GM19452 (cell line): Measurements from ENCODE around the gene GULP1.
A peak's percentile ranks its signal among the peaks of the same experiment; 100 is the strongest.
"Not testable (repeated sequence)": the region's sequence is repeated elsewhere in the genome, so short reads cannot be mapped to it uniquely, and the experiment has no call there.

Experiments
- ATAC-seq: cut with Tn5 transposase; IDR thresholded peaks from one replicate; pipeline ENCODE4 v1.9.1; 2021; ENCODE audit not compliant: unreplicated experiment

GULP1 gene

DNA sequence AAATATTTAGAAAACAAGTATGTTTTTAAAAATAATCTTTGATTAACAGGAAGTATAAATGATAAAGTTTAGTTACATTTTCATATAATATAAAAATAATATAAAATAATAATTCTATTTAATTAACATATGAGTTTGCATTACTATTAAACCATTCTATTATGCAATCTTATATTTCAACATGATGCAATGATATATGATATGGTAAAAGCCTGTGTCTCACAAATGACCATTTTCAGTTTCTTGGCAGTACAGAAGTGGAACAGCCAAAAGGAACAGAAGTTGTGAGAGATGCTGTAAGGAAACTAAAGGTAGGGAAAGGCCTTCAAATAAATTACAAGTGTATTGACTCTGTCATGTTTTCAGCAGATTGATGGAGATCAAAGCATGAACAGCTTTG lies 230.8 kb downstream of the GULP1 start:
- ATAC-seq, result no peak

DNA sequence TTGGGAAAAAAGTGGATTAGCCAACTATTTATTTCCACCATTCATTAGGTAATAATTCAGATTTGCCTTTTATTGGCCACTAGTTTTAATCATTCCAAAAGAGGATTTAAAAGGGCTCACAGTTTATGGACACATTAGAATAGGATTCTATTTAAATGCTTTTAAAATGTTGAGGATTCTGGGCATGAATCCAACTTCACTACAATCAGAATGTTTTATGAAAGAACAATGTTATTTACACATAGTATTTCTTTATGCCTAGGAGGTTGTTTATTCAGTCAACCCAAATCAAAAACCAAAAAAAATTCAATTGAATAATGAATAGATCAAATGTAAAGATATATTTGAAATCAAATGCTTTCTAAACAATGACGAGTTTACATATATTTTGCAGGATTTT lies 232.2 kb downstream of the GULP1 start:
- no peak for ATAC-seq

DNA sequence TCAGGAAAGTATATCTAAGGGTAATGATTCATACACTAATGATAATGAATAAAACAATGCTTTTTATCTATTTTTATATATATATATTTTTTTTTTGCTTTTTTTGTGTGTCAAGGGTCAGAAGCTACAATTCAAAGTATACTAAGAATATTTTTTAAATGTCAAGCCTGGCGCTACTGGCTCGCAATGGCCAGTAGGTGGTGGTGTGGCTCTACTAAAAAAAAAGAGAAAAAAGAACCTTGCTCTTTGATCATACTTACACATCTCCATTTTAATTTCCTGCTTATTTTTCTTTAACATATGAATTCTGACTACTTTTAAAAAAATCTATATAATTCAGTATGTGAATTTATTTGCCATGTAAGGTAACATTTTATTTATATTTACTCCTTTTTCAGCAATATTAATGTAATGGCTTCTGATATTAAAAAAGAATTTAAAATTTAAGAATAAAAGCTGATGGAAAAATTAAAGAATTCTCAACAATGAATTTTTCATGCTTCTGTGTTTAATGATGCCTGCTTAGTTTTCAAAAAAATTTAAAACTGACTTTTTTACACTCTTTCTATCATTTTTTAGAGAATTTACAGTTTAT lies 232.9 kb downstream of the GULP1 start:
- ATAC-seq, result peak; percentile 69

DNA sequence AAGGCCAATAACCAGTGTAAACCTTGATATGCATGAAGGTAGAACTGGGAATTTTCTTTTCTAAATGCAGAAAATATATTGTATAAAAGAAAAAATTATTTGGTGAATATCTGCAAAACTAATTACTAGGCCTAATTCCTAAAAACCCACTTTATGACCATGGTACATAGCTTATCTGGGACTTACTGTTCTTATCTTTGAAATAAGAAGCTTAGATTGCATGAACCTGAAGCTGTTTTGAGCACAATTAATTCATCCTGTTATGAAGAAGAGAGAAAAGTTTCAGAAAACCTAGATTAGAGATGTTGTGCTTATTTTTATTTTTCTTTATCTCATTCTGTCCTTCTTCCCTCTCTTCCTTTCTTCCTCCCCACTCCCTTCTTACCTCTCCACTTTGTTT lies 235.0 kb downstream of the GULP1 start:
- ATAC-seq, result no peak

DNA sequence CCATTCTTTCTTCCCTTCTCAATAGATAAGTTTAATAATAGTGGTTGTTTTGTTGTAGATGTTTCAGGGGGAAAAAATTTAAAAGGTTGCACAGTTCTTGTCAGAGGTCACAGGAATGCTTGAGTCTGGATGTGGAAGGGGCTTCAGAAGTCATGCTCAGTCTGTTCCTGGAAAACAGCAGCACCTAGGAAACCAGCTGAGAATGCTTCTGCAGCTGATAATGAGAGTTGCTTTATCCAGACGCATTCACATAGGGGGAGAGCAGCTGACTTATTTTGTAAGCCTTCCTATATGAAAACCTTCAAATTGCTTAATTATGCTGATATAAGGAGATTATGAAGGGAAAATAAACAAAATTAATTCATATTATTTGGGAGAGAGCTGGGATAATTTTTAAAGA lies 235.5 kb downstream of the GULP1 start:
- ATAC-seq, result no peak

DNA sequence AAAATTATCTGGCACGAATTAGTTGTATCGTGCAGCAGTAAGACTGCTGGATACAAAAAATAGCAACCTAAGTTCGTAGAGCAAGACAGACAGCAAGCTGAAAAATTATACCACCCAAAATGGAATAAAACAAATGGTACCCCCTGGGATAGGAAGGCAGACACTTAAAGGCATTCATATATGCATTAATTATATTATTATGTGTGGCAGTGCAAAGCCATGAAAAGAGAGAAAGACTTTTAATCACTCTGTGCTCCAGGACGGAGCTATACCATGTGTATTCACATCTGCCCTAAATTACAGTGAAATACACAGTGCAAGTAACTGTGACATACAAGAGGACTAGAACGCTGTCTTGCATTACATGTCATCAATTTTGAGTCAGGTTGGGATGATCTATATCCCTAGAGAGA lies 235.9 kb downstream of the GULP1 start:
- ATAC-seq, result no peak

DNA sequence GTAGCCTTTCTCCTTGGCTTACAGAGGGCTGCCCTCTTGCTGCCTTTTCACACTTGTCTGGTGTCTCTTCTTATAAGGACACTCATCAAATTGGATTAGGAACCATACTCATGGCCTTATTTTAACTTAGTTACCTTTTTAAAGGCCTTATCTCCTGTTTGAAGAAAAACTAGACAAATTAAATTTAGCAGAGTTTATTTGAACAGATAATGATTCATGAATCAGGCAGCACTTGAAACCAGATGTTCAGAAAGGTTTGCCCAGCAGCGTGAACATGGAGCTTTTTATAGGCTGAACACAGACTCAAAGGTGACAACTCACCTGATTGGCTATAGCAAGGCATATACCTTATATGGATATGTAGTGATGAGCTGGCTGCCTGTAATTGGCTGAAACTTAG lies 238.0 kb downstream of the GULP1 start:
- no peak for ATAC-seq

DNA sequence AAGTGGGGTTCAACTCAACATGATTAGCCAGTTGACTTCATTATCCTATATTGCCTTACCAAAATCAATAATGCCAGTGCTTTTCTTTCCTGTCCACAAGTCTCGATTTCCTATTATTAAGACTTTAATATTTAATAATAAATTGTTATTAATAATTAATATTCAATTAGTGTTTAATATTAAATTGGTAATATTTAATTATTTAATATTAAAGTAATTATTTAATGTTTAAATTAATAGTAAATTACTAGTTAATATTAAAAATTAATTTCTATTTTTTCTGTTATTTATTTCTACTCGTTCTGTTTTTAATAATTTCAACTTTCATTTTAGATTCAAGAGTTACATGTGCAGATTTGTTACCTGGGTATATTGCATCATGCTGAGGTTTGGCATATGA lies 243.2 kb downstream of the GULP1 start:
- no peak for ATAC-seq

DNA sequence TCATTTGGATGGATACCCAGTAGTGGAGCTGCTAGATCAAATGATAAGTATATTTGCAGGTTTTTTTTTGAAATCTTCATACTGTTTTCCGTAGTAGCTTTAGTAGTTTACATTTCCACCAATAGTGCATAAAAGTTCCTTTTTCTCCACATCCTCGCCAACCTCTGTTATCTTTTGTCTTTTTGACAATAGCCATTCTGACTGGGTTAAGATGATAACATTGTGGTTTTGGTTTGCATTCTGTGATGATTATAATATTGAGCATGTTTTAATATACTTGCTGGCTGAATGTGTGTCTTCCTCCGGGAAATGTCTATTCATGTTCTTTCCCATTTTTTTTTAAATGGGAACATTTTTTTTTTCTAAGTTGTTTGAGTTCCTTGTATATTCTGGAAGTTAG lies 260.0 kb downstream of the GULP1 start:
- ATAC-seq, result no peak

DNA sequence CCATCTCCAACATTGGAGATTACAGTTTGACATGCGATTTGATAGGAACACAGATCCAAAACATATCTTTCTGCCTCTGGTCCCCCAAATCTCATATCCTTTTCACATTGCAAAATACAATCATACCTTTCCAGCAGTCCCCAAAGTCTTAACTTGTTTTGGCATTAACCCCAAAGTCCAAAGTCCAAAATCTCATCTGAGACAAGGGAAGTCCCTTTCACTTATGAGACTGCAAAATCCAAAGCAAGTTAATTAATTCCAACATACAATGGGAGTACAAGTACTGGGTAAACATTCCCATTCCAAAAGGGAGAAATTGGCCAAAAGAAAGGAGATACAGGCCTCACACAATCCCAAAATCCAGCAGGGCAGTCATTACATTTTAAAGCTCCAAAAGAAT lies 265.4 kb downstream of the GULP1 start:
- no peak for ATAC-seq

DNA sequence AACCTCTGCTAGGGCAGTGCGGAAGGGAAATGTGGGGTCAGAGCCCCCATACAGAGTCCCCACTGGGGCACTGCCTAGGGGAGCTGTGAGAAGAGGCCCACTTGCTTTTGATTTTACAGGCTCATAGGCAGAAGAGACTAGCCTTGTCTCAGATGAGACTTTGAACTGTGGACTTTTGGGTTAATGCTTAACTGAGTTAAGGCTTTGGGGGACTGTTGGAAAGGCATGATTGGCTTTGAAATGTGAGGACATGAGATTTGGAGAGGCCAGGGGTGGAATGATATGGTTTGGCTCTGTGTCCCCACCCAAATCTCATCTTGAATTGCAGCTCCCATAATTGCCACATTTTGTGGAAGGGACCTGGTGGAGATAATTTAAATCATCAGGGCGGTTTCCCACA lies 267.8 kb downstream of the GULP1 start:
- ATAC-seq, result not testable (repeated sequence)

DNA sequence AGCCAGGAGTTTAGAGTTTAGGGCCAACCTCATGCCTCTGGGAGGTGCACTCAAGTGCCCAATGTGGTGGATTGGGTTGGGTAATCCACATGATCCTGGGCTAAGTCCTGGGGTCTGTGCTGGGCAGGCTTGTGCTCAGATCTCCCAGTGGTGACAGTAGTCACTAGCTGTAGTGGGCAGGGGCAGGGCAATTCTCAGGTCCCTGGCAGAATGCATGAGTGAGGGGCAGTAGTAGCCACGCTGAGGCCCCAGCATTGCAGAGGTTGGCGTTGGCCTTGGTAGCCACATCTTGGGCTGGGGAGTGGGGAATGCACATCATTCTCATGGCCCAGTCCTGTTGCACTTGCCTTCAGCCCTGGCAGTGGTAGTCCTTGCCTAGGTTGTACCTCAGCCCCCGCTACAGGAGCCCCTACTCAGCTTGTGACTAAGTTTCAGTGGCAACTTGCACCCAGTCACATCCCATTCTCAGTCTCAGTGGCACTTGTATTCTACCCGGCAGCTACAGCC lies 269.9 kb downstream of the GULP1 start:
- no peak for ATAC-seq

DNA sequence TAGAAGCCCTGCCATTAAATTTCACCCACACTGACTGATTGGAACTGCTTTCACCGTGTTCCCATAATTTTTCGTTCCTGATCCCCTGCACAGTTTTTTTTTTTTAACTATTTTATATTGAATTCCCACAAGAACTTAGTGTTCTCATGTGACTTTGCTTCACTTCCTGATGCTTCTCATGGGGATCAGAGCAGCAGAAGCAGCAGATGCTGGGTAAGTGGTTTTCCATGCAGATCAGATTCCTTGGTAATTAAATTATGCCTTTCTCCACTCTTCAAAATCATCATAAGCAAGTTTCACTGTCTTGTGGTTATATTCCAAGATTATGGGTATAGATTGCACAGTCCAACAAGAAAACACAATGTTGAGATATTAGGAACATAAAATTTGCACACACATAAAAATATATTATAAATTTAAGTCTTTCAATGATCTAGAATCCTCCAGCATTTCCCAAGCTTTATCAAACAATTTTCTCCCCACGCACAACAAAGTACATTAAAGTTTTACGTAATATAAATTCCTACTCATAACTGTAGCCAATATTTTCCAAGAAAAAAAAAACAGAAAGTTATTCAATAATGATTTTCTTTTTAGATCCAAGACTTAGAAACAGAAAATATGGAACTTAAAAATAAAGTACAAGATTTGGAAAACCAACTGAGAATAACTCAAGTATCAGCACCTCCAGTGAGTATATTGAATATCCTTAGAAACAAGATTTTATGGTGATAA lies 277.9 kb downstream of the GULP1 start:
- no peak for ATAC-seq

DNA sequence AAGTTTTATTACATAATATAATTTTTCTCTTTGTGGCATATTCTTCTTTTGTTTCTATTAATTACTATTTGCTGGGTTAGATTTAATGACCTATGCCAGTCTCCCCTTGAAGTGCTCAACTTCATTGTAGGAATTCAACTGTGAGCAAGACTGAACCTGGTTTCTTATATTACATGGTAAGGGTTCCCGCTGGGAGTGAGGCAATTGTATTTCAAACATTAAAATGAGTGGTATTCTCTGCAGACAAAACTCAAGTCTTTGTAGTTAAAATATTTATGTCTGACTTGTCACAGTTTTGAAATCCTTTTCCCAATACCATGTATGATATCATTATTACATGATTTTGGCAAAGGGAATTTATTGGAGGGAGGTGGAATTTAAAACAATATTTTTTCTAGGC lies 278.7 kb downstream of the GULP1 start:
- no peak for ATAC-seq

DNA sequence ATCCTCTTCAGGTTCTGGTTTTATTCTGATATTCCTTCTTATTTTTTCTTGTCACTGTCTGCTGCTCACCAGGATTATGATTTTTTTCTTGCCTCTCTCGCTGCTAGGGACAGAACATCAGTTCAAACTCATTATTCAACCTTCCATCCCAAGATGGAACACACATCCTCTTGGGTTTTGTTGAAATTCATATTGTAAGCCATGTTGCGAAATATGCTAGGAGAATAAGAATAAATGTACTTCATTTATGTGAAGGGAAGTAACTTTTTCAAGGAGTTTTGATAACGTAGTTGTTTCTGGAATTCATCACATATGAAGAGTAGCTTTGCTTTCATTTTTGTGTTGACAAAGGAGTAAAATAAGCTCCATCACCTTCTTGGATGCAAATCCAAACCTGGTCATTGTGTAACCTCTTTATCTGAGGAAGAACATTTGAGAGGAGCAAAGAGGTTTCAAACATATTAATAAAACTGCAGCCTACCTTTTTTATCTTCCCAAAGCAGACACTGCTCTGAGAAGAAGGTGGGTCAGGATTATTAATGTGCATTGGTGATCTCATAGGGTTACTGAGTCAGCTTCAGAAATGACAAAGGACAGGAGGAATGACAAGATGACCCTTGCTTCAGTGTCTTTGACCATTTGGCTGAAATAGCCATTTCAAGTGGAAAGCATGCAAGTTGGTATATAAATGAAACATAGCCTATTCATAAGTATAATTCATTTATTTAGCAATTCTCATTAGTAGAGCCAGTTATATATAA lies 280.0 kb downstream of the GULP1 start:
- ATAC-seq, result no peak

DNA sequence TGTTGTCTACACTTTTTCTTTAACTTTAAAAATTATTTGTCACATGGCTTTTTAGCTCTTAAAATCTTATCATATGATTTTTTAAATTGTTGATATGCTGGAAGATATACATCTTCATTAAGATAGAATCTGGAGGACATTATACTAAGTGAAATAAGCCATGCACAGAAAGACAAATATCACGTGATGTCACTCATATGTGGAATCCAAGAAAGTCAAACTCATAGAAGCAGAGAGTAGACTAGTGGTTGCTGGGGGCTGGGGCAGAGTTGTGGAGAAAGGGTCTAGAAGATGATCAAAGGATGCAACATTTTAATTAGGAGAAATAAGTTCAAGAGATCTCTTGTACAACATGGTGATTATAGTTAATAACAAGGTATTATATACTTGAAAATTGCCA lies 280.9 kb downstream of the GULP1 start:
- no peak for ATAC-seq

DNA sequence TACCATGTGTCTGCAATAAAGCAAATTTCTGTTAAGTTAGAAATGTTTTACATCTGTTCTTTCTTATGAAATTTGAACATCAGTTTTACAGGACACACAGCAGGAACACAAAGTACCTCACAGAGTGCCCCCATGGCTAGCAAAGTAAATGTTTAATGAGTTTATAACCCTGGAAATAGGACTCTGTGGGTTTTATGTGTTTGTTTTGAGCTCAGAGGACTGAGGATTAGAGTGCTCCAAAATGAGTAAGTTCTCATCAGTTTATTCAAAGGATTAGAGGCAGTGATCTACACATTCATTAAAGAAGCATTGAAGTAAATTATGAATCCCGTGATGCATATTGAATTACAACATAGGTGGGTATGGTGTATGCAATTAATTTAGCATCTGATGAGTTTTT lies 281.8 kb downstream of the GULP1 start:
- no peak for ATAC-seq

DNA sequence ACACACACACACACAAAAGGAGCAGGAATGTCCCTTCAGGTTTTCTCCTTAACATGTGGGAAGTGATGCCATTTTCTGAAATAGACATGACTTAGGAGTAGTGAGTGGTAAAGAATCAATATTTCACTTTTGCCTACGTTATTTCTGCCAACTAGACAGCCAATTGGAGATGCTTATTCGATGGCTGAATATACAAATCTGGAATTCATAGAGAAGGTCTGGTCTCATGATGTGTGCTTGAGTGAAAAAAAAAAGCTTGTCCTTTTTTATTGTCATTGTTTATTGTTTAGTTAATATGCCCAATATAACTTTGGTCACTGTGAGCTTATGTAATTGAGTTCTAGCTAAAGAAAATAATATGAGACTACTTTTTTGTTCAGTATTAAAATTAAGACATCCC lies 284.3 kb downstream of the GULP1 start:
- no peak for ATAC-seq

DNA sequence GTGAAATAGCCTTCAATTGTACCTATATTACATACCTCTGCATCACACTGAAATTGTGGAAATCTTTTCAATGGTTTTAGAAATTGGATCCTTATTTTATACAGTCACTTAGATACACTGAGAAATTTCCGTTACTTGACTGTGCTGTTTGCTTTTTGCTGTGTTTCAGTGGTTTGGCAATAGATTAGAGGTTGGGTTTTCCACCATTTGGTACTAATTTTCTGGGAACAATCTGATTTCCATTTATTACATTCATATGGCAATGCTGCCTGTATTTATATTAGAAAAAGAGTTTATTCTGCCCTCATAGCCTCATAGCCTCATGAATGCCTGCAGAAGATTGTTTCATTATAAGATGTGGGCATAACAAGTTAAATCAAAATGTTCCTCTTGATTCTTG lies 285.0 kb downstream of the GULP1 start:
- ATAC-seq, result no peak

DNA sequence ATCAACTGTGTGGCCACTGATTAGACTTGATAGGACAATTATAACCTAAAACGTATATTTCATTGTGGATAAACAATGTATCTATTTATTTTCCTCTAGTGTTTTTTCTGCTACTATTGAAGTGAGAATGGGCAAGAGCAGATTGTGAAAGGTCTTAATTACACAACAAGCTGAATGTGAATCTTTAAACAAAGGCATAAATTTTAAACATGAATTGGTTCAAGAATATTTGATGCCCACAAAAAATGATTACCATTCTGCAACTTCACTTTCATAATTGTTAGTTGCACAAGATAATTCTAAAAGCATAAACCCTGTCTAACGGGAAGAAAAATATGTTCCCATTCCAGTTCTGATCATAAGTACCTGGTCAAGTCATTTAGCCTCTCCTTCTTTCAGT lies 285.6 kb downstream of the GULP1 start:
- ATAC-seq, result no peak

DNA sequence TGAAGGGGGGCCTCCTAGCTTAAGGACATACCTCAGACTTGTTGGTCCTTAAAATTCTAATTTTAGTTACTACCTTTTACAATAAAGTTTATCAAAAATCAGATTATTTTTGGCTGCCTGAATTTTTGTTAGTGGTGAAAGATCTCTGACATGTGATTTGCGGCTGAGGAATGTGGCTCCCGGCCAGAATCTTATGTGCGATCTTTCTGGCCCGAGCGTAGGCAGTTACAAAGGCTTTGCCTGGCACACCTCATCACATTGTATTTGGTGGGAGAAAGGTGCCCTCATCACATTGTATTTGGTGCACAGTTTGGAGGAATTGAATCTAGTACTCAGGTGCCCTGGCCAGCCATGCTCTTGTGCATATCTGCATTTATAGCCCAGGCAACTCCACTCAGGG lies 289.1 kb downstream of the GULP1 start:
- ATAC-seq, result no peak

DNA sequence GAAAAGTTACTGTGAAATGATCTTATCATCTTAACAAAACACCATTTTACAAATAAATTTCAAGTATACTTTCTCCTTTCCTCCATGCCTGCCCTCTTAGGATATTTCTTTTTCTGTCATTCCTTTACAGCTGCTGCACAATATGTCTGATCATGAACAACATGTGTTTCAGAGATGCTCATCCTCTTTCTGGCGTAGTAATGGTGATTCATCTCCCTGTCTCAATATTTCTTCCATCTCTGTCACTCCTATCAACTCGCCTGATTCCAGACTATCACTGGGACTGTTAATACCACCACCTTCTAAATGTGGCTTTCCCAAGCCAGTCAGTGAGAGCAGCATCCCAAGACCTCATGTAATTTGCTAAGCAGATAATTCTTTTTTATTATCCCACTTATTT lies 290.5 kb downstream of the GULP1 start:
- ATAC-seq, result no peak
